Mesendoderm (in vitro differentiated cells): ENCODE data around the gene MROH9.
"Not testable (repeated sequence)": the region's sequence is repeated elsewhere in the genome, so short reads cannot be mapped to it uniquely, and the experiment has no call there.

ENCODE experiments used
- DNase-seq: peaks from one replicate; pipeline ENCODE4 v3.0.0; 2013
- H2AK5ac ChIP-seq: 2 replicates; pipeline ENCODE4 v1.6.1; 2013; ENCODE audit warnings: low read length, inconsistent platforms
- H2BK120ac ChIP-seq: 2 replicates; pipeline ENCODE4 v1.6.1; 2013; ENCODE audit warnings: low read depth, mild to moderate bottlenecking, low read length, moderate library complexity, mixed read lengths
- H2BK15ac ChIP-seq: replicated peaks from 2 replicates; pipeline ENCODE4 v1.6.1; 2013; ENCODE audit warnings: low read depth, mild to moderate bottlenecking, moderate library complexity
- H2BK5ac ChIP-seq: 2 replicates; pipeline ENCODE4 v1.6.1; 2013; ENCODE audit warnings: low read length, inconsistent platforms
- H3K18ac ChIP-seq: 2 replicates; pipeline ENCODE4 v1.6.1; 2013; ENCODE audit warnings: mild to moderate bottlenecking, low read length, mixed read lengths
- H3K23ac ChIP-seq: one replicate; pipeline ENCODE4 v1.6.1; 2013; ENCODE audit warnings: low read length
- H3K27ac ChIP-seq: 2 replicates; pipeline ENCODE4 v1.5.1; 2013; ENCODE audit warnings: low read depth, mild to moderate bottlenecking, inconsistent platforms, low read length, moderate library complexity
- H3K27me3 ChIP-seq: 2 replicates; pipeline ENCODE4 v1.6.1; 2013; ENCODE audit warnings: low read length, control low read depth, mild to moderate bottlenecking, inconsistent platforms; ENCODE audit not compliant: insufficient read depth, poor library complexity
- H3K36me3 ChIP-seq: 2 replicates; pipeline ENCODE4 v1.6.1; 2013; ENCODE audit warnings: low read length, inconsistent platforms; ENCODE audit not compliant: control insufficient read depth, insufficient read depth
- H3K4ac ChIP-seq: one replicate; pipeline ENCODE4 v1.6.1; 2013; ENCODE audit warnings: low read depth, mild to moderate bottlenecking, low read length, moderate library complexity
- H3K4me1 ChIP-seq: 2 replicates; pipeline ENCODE4 v1.6.1; 2013; ENCODE audit warnings: low read depth, low read length, inconsistent platforms; ENCODE audit not compliant: control insufficient read depth
- H3K4me2 ChIP-seq: 2 replicates; pipeline ENCODE4 v1.6.1; 2013; ENCODE audit warnings: low read length
- H3K4me3 ChIP-seq: 2 replicates; pipeline ENCODE4 v1.5.1; 2013; ENCODE audit warnings: mild to moderate bottlenecking, low read length
- H3K56ac ChIP-seq: one replicate; pipeline ENCODE4 v1.6.1; 2013; ENCODE audit warnings: low read length
- H3K79me1 ChIP-seq: 2 replicates; pipeline ENCODE4 v1.6.1; 2013; ENCODE audit warnings: low read length, inconsistent platforms
- H3K79me2 ChIP-seq: 2 replicates; pipeline ENCODE4 v1.6.1; 2013; ENCODE audit warnings: mild to moderate bottlenecking, low read length; ENCODE audit not compliant: control insufficient read depth, insufficient read depth
- H3K9ac ChIP-seq: 2 replicates; pipeline ENCODE4 v1.6.1; 2013; ENCODE audit warnings: low read length, inconsistent platforms
- H4K5ac ChIP-seq: one replicate; pipeline ENCODE4 v1.6.1; 2013; ENCODE audit warnings: low read length
- H4K8ac ChIP-seq: one replicate; pipeline ENCODE4 v1.6.1; 2013; ENCODE audit warnings: low read depth, mild to moderate bottlenecking, control low read depth, low read length, moderate library complexity
- WGBS: extraction: QIAGEN DNeasy Blood & Tissue Kit; methylation state at CpG from one replicate; pipeline ENCODE4 v1.1.7; 2013; ENCODE audit warnings: low lambda C conversion rate, missing lambda C conversion rate; ENCODE audit not compliant: insufficient coverage; ENCODE audit errors: extremely low coverage; 5-methylcytosine and 5-hydroxymethylcytosine counted together

The MROH9 gene

GRCh38 chr1:170903961-170904360 lies 31.4 kb upstream of the MROH9 start:
- Histone ChIP-seq H3K18ac (no peak overlapping the region), H2AK5ac (no peak overlapping the region), H3K4me3 (no peak overlapping the region), H3K56ac (no peak overlapping the region), H2BK5ac (no peak overlapping the region), H3K27ac (no peak overlapping the region), H3K4me1 (no peaks in the 10 kb centered on the region), H4K8ac (no peak overlapping the region), H3K27me3 (no peaks in the 10 kb centered on the region), H3K4me2 (no peak overlapping the region), H2BK120ac (no peak overlapping the region), H3K4ac (no peak overlapping the region), H3K9ac (no peak overlapping the region), H4K5ac (no peak overlapping the region), H3K23ac (no peak overlapping the region), H3K36me3 (no peaks in the 10 kb centered on the region), H3K79me1 (no peaks in the 10 kb centered on the region), H2BK15ac (no peak overlapping the region), H3K79me2 (no peaks in the 10 kb centered on the region)
- whole genome bisulfite sequencing: no CpG with 5 or more reads among the region's 1 CpG
- no peak for DNase-seq

- Histone ChIP-seq H3K27ac (no peak overlapping the region), H2AK5ac (no peak overlapping the region), H3K23ac (no peak overlapping the region), H4K5ac (no peak overlapping the region), H3K4me1 (no peaks in the 10 kb centered on the region), H3K27me3 (no peaks in the 10 kb centered on the region), H3K9ac (no peak overlapping the region), H3K4me2 (no peak overlapping the region), H3K56ac (no peak overlapping the region), H3K4ac (no peak overlapping the region), H3K4me3 (no peak overlapping the region), H3K79me2 (no peaks in the 10 kb centered on the region), H3K36me3 (no peaks in the 10 kb centered on the region), H4K8ac (no peak overlapping the region), H3K18ac (no peak overlapping the region), H2BK5ac (no peak overlapping the region), H2BK120ac (no peak overlapping the region), H3K79me1 (no peaks in the 10 kb centered on the region), H2BK15ac (no peak overlapping the region)
- no peak for DNase-seq
- no CpG with 5 or more reads among the region's 1 CpG for WGBS
Measured at GRCh38 chr1:170908942-170909341, 26.4 kb upstream of the MROH9 start.

GRCh38 chr1:170910273-170910672 lies 25.1 kb upstream of the MROH9 start:
- H3K9ac ChIP-seq: no peak overlapping the region
- no peak overlapping the region for H2BK120ac ChIP-seq

GRCh38 chr1:170917373-170917772 lies 18.0 kb upstream of the MROH9 start:
- no peaks in the 10 kb centered on the region for H3K36me3 ChIP-seq
- no peaks in the 10 kb centered on the region for H3K27me3 ChIP-seq
- H3K79me2 ChIP-seq: no peaks in the 10 kb centered on the region
- WGBS: no CpG with 5 or more reads among the region's 3 CpGs
- H2BK15ac ChIP-seq: no peak overlapping the region
- no peaks in the 10 kb centered on the region for H3K79me1 ChIP-seq
- H3K27ac ChIP-seq: no peak overlapping the region
- H4K5ac ChIP-seq: no peak overlapping the region
- H2AK5ac ChIP-seq: no peak overlapping the region
- no peaks in the 10 kb centered on the region for H3K4me1 ChIP-seq
- DNase-seq: no peak
- no peak overlapping the region for H3K56ac ChIP-seq
- H2BK120ac ChIP-seq: no peak overlapping the region
- H3K4me3 ChIP-seq: no peak overlapping the region
- no peak overlapping the region for H4K8ac ChIP-seq
- H3K18ac ChIP-seq: no peak overlapping the region
- no peak overlapping the region for H2BK5ac ChIP-seq
- H3K9ac ChIP-seq: no peak overlapping the region
- no peak overlapping the region for H3K4me2 ChIP-seq
- H3K4ac ChIP-seq: no peak overlapping the region
- no peak overlapping the region for H3K23ac ChIP-seq

More at GRCh38 chr1:170910273-170910672, 25.1 kb upstream of the MROH9 start:
- Histone ChIP-seq H3K79me1 (no peaks in the 10 kb centered on the region), H2BK15ac (no peak overlapping the region), H3K36me3 (no peaks in the 10 kb centered on the region), H3K18ac (no peak overlapping the region), H3K4me3 (no peak overlapping the region), H3K4me1 (no peaks in the 10 kb centered on the region), H4K8ac (no peak overlapping the region), H3K27ac (no peak overlapping the region), H4K5ac (no peak overlapping the region), H3K4me2 (no peak overlapping the region), H3K23ac (no peak overlapping the region), H3K27me3 (no peaks in the 10 kb centered on the region), H2AK5ac (no peak overlapping the region), H2BK5ac (no peak overlapping the region), H3K4ac (no peak overlapping the region), H3K56ac (no peak overlapping the region), H3K79me2 (no peaks in the 10 kb centered on the region)
- DNase-seq: no peak

- H3K79me1 ChIP-seq, H3K79me2 ChIP-seq, H2BK15ac ChIP-seq, H3K4ac ChIP-seq, H3K36me3 ChIP-seq, H3K18ac ChIP-seq, H3K4me1 ChIP-seq, H3K27ac ChIP-seq, H2AK5ac ChIP-seq, H3K4me2 ChIP-seq, H4K8ac ChIP-seq, H4K5ac ChIP-seq, H3K27me3 ChIP-seq, H3K4me3 ChIP-seq, H3K56ac ChIP-seq, H3K9ac ChIP-seq, DNase-seq, H2BK5ac ChIP-seq, H2BK120ac ChIP-seq, H3K23ac ChIP-seq: not testable (repeated sequence)
- WGBS: no CpG with 5 or more reads among the region's 1 CpG
Measured at GRCh38 chr1:170924656-170925055, 10.7 kb upstream of the MROH9 start.

GRCh38 chr1:170927955-170928840 lies 7.1 kb upstream of the MROH9 start:
- no peak overlapping the region for H2BK5ac ChIP-seq
- no peak overlapping the region for H4K8ac ChIP-seq
- 100% methylated on average over 3 of the region's 8 CpGs for WGBS
- no peaks in the 10 kb centered on the region for H3K79me1 ChIP-seq
- H3K9ac ChIP-seq: no peak overlapping the region
- H3K79me2 ChIP-seq: no peaks in the 10 kb centered on the region
- H2BK15ac ChIP-seq: no peak overlapping the region
- H2BK120ac ChIP-seq: no peak overlapping the region
- H3K27ac ChIP-seq: no peak overlapping the region
- H3K56ac ChIP-seq: no peak overlapping the region
- no peaks in the 10 kb centered on the region for H3K36me3 ChIP-seq
- H2AK5ac ChIP-seq: no peak overlapping the region
- no peak overlapping the region for H3K4me3 ChIP-seq
- peak; percentile 11 for DNase-seq
- no peak overlapping the region for H4K5ac ChIP-seq
- no peak overlapping the region for H3K4ac ChIP-seq
- H3K4me2 ChIP-seq: no peak overlapping the region
- H3K23ac ChIP-seq: no peak overlapping the region
- no peaks in the 10 kb centered on the region for H3K4me1 ChIP-seq
- H3K18ac ChIP-seq: no peak overlapping the region
- no peaks in the 10 kb centered on the region for H3K27me3 ChIP-seq
